ENCODE measurements around the gene VWA5B1. TPM values are rescaled to one million over a fixed set of nuclear protein-coding genes. Genes with fewer than 3 reads are reported as not detected.

The VWA5B1 gene
- total and polyA plus RNA-seq, 2 of the 4 experiments (the other 2 are of a cell fraction), result not detected

DNA sequence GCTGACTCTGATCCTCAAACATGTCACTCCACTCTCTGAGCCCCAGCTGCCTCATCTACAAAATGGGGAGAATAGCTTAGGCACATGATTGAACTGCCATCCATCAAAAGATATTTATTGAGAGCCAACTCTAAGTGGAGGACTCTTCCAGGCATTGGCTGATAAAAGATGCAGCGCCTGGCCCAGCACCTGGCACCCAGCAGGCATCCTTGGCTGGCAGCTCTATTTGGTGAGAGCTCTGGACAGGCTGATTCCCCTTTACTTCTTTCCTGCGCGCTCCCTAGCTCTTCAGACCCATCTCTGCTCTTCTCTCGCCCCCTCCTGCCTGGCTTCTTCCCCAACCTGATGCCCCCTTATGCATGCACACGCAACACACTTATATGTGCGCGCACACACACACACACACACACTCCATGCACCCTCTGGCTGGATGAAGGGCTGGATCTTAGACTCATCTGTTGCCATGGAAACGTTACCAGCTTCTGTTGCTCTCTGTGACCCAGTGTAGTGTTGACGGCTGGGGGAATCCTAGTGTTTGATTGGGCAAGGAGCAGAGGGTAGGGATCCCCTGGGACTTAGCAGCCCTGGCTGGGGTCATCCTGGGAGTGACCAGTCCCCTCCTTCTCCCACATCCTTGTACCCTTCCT, 49.3 kb downstream of the VWA5B1 start:
- in situ Hi-C loops (cut with MboI; ENCODE audit: low sequenced_read_pairs), result no loop called here
- ATAC-seq (ENCODE audit: low read depth) (no peak), DNase-seq (no peak)
- Histone ChIP-seq H3K36me3 (ENCODE audit: control insufficient read depth, insufficient read depth, low read length) (no peaks in the 10 kb centered on the region), H2BK120ac (ENCODE audit: low read depth, low read length) (no peak overlapping the region), H3K9me3 (ENCODE audit: control insufficient read depth, insufficient read depth, low read length) (no peaks in the 10 kb centered on the region), H3K18ac (ENCODE audit: low read depth, low read length) (no peak overlapping the region), H2AFZ (replicated peaks; ENCODE audit: low read length, poor library complexity) (peak overlapping the region; percentile 21), H2AK9ac (replicated peaks; ENCODE audit: low read depth, low read length, poor library complexity) (no peak overlapping the region), H3K79me1 (ENCODE audit: low read depth in 1 of 2, low read length in 2 of 2) (no peaks in the 10 kb centered on the region), H2BK5ac (ENCODE audit: low read depth, low read length, poor library complexity, severe bottlenecking) (no peak overlapping the region), H3K27me3 (ENCODE audit: control insufficient read depth, insufficient read depth, low read length) (peaks cover 36% of the 10 kb centered on the region), H3K4me2 (ENCODE audit: low read depth, low read length) (no peak overlapping the region), H3K9me1 (ENCODE audit: insufficient read depth, low read length) (no peaks in the 10 kb centered on the region), H3K23ac (ENCODE audit: low read depth, low read length) (no peak overlapping the region), H3K9ac (ENCODE audit: low read depth, low read length) (no peak overlapping the region), H2BK20ac (ENCODE audit: low read depth, low read length) (no peak overlapping the region), H2BK15ac (ENCODE audit: low read depth, low read length) (no peak overlapping the region), H2AK5ac (ENCODE audit: low read depth, low read length) (no peak overlapping the region), H4K8ac (ENCODE audit: low read depth in 2 of 2, low read length in 2 of 2) (no peak overlapping the region), H3K4me3 (ENCODE audit: insufficient read depth, low read depth, low read length) (no peak overlapping the region), H3K27ac (ENCODE audit: insufficient read depth, low read length) (no peak overlapping the region), H3K14ac (replicated peaks; ENCODE audit: low read depth, low read length) (no peak overlapping the region), H4K5ac (ENCODE audit: low read depth, low read length) (no peak overlapping the region), H4K91ac (ENCODE audit: insufficient read depth, low read depth, low read length) (no peak overlapping the region), H4K20me1 (ENCODE audit: insufficient read depth, low read length) (no peaks in the 10 kb centered on the region), H3K56ac (ENCODE audit: extremely low read depth, insufficient read depth, low read length) (no peak overlapping the region), H3K4me1 (ENCODE audit: control insufficient read depth, insufficient read depth, low read length) (no peaks in the 10 kb centered on the region), H3K4ac (ENCODE audit: low read depth, low read length) (no peak overlapping the region)
- intact Hi-C loops (cut with micrococcal nuclease), result no loop called here
- no TSS peak for BruUV-seq (replicated peaks)
- WGBS, 2 experiments (ENCODE audit: extremely low coverage in 2 of 2, insufficient read length in 1 of 2), result no CpG with 5 or more reads among the region's 9 CpGs
- ChIA-PET CTCF (no interaction called here), POLR2A (ENCODE audit: unreplicated experiment) (no interaction called here)
- dilution Hi-C loops (cut with HindIII; ENCODE audit: low sequenced_read_pairs, unreplicated experiment), result no loop called here
- peak; percentile 57; the same call in 1 of the 2 replicates for TF ChIP-seq RFX5 (IDR thresholded peaks at IDR 0.05; ENCODE audit: low read depth, low read length)
- TF ChIP-seq, protein P1, sequence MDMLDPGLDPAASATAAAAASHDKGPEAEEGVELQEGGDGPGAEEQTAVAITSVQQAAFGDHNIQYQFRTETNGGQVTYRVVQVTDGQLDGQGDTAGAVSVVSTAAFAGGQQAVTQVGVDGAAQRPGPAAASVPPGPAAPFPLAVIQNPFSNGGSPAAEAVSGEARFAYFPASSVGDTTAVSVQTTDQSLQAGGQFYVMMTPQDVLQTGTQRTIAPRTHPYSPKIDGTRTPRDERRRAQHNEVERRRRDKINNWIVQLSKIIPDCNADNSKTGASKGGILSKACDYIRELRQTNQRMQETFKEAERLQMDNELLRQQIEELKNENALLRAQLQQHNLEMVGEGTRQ (IDR thresholded peaks at IDR 0.05; ENCODE audit: low read depth, low read length), result no peak

All from IMR-90 (cell line).